ENCODE results near the gene EXPH5. TPM values are rescaled to one million over a fixed set of nuclear protein-coding genes. Genes with fewer than 3 reads are reported as not detected.

EXPH5 gene
- total and polyA plus RNA-seq, 2 donors (not counting 3 experiments of a cell fraction or from before 2014, with no cell fraction given): 0.03 to 0.09 TPM

DNA sequence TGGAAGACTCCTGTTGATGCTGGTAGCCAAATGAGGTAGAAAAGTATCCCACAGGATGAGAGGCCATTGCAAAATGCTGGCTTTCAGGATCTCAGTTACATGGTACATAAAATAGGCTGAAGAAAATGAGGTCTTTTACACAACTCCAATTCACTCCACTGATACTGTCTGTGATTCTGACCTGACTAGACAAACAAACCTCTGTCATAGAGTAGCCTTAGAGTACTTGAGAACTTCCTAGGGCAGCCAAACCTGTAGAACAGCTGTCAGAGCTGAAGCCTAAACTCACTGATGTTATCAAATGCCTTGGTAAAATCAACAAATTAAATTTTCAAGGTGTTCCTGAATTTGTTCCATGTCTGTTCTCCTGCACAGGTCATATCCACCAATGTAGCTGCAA lies 69.1 kb downstream of the EXPH5 start:
- H2AFZ ChIP-seq (ENCODE audit: low read depth, low read length): no peak overlapping the region
- no peaks in the 10 kb centered on the region for H3K9me1 ChIP-seq (replicated peaks; ENCODE audit: control insufficient read depth, extremely low read depth, insufficient read depth, low read length)
- H3K36me3 ChIP-seq (ENCODE audit: control insufficient read depth in 2 of 2, extremely low read depth in 1 of 2, insufficient read depth in 2 of 2, low read length in 2 of 2): no peaks in the 10 kb centered on the region
- DNase-seq (ENCODE audit: low read depth, low spot score) (no peak), FAIRE-seq (no peak)
- POLR2A ChIA-PET: no interaction called here
- intact Hi-C loops (cut with micrococcal nuclease) (no loop called here), dilution Hi-C loops (cut with MboI; ENCODE audit: extremely low pct_ligation_motif_present, low sequenced_read_pairs) (no loop called here)
- H3K4me3 ChIP-seq (replicated peaks in 1 of 3; ENCODE audit: insufficient read depth in 1 of 3, low read depth in 1 of 3, low read length in 3 of 3): no peak overlapping the region
- H3K9me3 ChIP-seq (replicated peaks; ENCODE audit: control insufficient read depth, insufficient read depth, low read length): no peaks in the 10 kb centered on the region
- TF ChIP-seq POLR2AphosphoS5 (IDR thresholded peaks at IDR 0.05; ENCODE audit: insufficient read depth, low read depth, low read length) (no peak), POLR2A (IDR thresholded peaks at IDR 0.05; ENCODE audit: low read depth, low read length) (no peak), JUN (IDR thresholded peaks at IDR 0.05; ENCODE audit: borderline replicate concordance, insufficient read depth, insufficient read length, low read depth) (no peak), GATA2 (IDR thresholded peaks at IDR 0.05; ENCODE audit: insufficient read depth, insufficient read length, low read depth, low read length) (no peak)
- TF ChIP-seq, protein P1, sequence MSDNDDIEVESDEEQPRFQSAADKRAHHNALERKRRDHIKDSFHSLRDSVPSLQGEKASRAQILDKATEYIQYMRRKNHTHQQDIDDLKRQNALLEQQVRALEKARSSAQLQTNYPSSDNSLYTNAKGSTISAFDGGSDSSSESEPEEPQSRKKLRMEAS (IDR thresholded peaks at IDR 0.05; ENCODE audit: insufficient read depth, insufficient read length): no peak
- H4K20me1 ChIP-seq (replicated peaks; ENCODE audit: control insufficient read depth, extremely low read depth, insufficient read depth, low read length): no peaks in the 10 kb centered on the region
- no peaks in the 10 kb centered on the region for H3K79me2 ChIP-seq (ENCODE audit: control insufficient read depth, insufficient read depth, low read length)
- CTCF ChIA-PET: no interaction called here
- no TSS peak for BruUV-seq (replicated peaks)
- H3K27ac ChIP-seq (ENCODE audit: insufficient read depth, low read depth, low read length): no peak overlapping the region
- no peaks in the 10 kb centered on the region for H3K27me3 ChIP-seq (ENCODE audit: control insufficient read depth in 2 of 2, insufficient read depth in 2 of 2, low read length in 2 of 2)
- H3K4me2 ChIP-seq (ENCODE audit: insufficient read depth, low read length): no peak overlapping the region
- no peak overlapping the region for H3K9ac ChIP-seq (replicated peaks; ENCODE audit: extremely low read depth, insufficient read depth, low read length)
- no peaks in the 10 kb centered on the region for H3K4me1 ChIP-seq (ENCODE audit: control insufficient read depth, extremely low read depth, insufficient read depth, low read length)

DNA sequence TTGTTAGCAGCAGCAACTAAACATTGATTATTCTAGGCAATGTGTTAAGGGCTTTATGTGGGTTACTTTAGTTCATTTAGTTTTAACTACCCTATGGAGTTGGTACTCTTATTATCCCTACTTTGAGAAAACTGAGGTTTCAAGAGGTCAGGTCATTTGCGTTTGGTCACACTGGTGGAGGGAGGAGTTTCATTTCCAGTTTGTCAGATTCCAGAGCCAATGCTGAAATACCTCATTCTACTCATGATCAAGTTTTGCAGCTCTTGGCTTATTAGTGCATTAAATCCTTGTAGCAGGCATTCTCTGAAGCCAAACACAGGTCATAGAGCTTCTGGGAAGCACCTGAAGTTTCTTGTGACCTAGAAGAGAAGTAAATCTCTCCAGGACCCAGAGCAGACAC lies 71.2 kb downstream of the EXPH5 start:
- Histone ChIP-seq H3K9me1 (replicated peaks; ENCODE audit: control insufficient read depth, extremely low read depth, insufficient read depth, low read length) (no peaks in the 10 kb centered on the region), H3K79me2 (ENCODE audit: control insufficient read depth, insufficient read depth, low read length) (no peaks in the 10 kb centered on the region), H3K27ac (ENCODE audit: insufficient read depth, low read depth, low read length) (no peak overlapping the region), H3K36me3 (ENCODE audit: control insufficient read depth in 2 of 2, extremely low read depth in 1 of 2, insufficient read depth in 2 of 2, low read length in 2 of 2) (no peaks in the 10 kb centered on the region), H2AFZ (ENCODE audit: low read depth, low read length) (no peak overlapping the region), H3K9ac (replicated peaks; ENCODE audit: extremely low read depth, insufficient read depth, low read length) (no peak overlapping the region), H3K9me3 (replicated peaks; ENCODE audit: control insufficient read depth, insufficient read depth, low read length) (no peaks in the 10 kb centered on the region), H4K20me1 (replicated peaks; ENCODE audit: control insufficient read depth, extremely low read depth, insufficient read depth, low read length) (no peaks in the 10 kb centered on the region), H3K4me2 (ENCODE audit: insufficient read depth, low read length) (no peak overlapping the region), H3K4me3 (replicated peaks in 1 of 3; ENCODE audit: insufficient read depth in 1 of 3, low read depth in 1 of 3, low read length in 3 of 3) (no peak overlapping the region), H3K27me3 (ENCODE audit: control insufficient read depth in 2 of 2, insufficient read depth in 2 of 2, low read length in 2 of 2) (no peaks in the 10 kb centered on the region), H3K4me1 (ENCODE audit: control insufficient read depth, extremely low read depth, insufficient read depth, low read length) (no peaks in the 10 kb centered on the region)
- ChIA-PET POLR2A (no interaction called here), CTCF (no interaction called here)
- no peak for FAIRE-seq
- intact Hi-C loops (cut with micrococcal nuclease) (no loop called here), dilution Hi-C loops (cut with MboI; ENCODE audit: extremely low pct_ligation_motif_present, low sequenced_read_pairs) (no loop called here)
- TF ChIP-seq GATA2 (IDR thresholded peaks at IDR 0.05; ENCODE audit: insufficient read depth, insufficient read length, low read depth, low read length): no peak
- TF ChIP-seq, protein P1 (IDR thresholded peaks at IDR 0.05; ENCODE audit: insufficient read depth, insufficient read length): no peak
- no peak for TF ChIP-seq CTCF (IDR thresholded peaks at IDR 0.05; ENCODE audit: extremely low read depth in 1 of 2, insufficient read depth in 1 of 2, low read depth in 1 of 2, low read length in 2 of 2)
- no peak for TF ChIP-seq EZH2 (IDR thresholded peaks at IDR 0.05; ENCODE audit: borderline replicate concordance, low read depth, low read length, severe bottlenecking)
- TF ChIP-seq FOS (IDR thresholded peaks at IDR 0.05; ENCODE audit: borderline replicate concordance, insufficient read depth, low read length): no peak
- TF ChIP-seq MYC (IDR thresholded peaks at IDR 0.05; ENCODE audit: low read depth, low read length): no peak
- no peak for TF ChIP-seq POLR2A (IDR thresholded peaks at IDR 0.05; ENCODE audit: low read depth, low read length)
- TF ChIP-seq POLR2AphosphoS5 (IDR thresholded peaks at IDR 0.05; ENCODE audit: insufficient read depth, low read depth, low read length): no peak
- no peak for TF ChIP-seq JUN (IDR thresholded peaks at IDR 0.05; ENCODE audit: borderline replicate concordance, insufficient read depth, insufficient read length, low read depth)
- no peak for DNase-seq (ENCODE audit: low read depth, low spot score)
- no TSS peak for BruUV-seq (replicated peaks)
